ENCODE measurements around the gene LY6G6F. TPM values are rescaled to one million over a fixed set of nuclear protein-coding genes. Genes with fewer than 3 reads are reported as not detected.

LY6G6F gene
- total and polyA plus RNA-seq, 2 of the 13 experiments (the other 11 are each of a cell fraction or from before 2014, with no cell fraction given) = not detected

GRCh38 chr6:31659649-31660380 lies 46.9 kb upstream of the LY6G6F start:
- CTCF ChIA-PET (ENCODE audit: low intra/inter-chr PET ratio, low total read pairs) = no interaction called here
- FAIRE-seq = peak; percentile 23
- intact Hi-C loops (cut with micrococcal nuclease; ENCODE audit: unreplicated experiment) = loop anchor here (1.0 to 10.0 kb wide), 2 partner anchors 8 to 115 kb away; partner anchors contain the start of genes ATP6V1G2, BAG6, DDX39B and NFKBIL1
- Histone ChIP-seq H3K79me2 (ENCODE audit: insufficient read depth, low read length) (peaks cover 70% of the 10 kb centered on the region), H3K9ac (ENCODE audit: insufficient read depth, low read depth, low read length) (peak overlapping the region; percentile 72), H3K4me3 (replicated peaks in 1 of 3; ENCODE audit: insufficient read depth in 1 of 3, low read depth in 2 of 3, low read length in 3 of 3) (peak overlapping the region; percentile 56 to 78 (median 68)), H3K27me3 (ENCODE audit: control insufficient read depth in 1 of 2, insufficient read depth in 2 of 2, low read length in 2 of 2) (no peaks in the 10 kb centered on the region; a peak in 2 of 5 replicates), H4K20me1 (ENCODE audit: insufficient read depth, low read length) (peaks cover 19% of the 10 kb centered on the region; the same call in 1 of the 2 replicates), H3K9me3 (ENCODE audit: low read length) (no peaks in the 10 kb centered on the region), H3K27ac (ENCODE audit: extremely low read length, insufficient read depth, low read length) (peak overlapping the region; percentile 73), H2AFZ (ENCODE audit: low read length) (no peak overlapping the region), H3K4me2 (ENCODE audit: low read depth, low read length) (peak overlapping the region; percentile 100), H3K4me1 (ENCODE audit: insufficient read depth, low read length) (peaks cover 94% of the 10 kb centered on the region), H3K36me3 (replicated peaks in 1 of 2; ENCODE audit: control insufficient read depth in 1 of 2, insufficient read depth in 2 of 2, low read length in 2 of 2) (peaks cover 10 to 20% of the 10 kb centered on the region in 2 experiments)
- POLR2A ChIA-PET = interaction anchor here (0.6 to 7.4 kb wide), 23 partner anchors 6 to 286 kb away, joined by 3 to 438 read pairs (median 5); partner anchors contain the start of genes AIF1, APOM, BAG6 and CFB
- WGBS (ENCODE audit: low lambda C conversion rate) = 15% methylated on average over 7 of the region's 13 CpGs
- peak; percentile 1; the same call in 1 of the 3 replicates for ATAC-seq
- BruUV-seq (replicated peaks) = no TSS peak
- in situ Hi-C loops (cut with HindIII; ENCODE audit: extremely low pct_ligation_motif_present, low pct_unique_long_range_greater_than_20kb) = no loop called here
- no peak for DNase-seq (ENCODE audit: low spot score)
- TF ChIP-seq, protein P1, sequence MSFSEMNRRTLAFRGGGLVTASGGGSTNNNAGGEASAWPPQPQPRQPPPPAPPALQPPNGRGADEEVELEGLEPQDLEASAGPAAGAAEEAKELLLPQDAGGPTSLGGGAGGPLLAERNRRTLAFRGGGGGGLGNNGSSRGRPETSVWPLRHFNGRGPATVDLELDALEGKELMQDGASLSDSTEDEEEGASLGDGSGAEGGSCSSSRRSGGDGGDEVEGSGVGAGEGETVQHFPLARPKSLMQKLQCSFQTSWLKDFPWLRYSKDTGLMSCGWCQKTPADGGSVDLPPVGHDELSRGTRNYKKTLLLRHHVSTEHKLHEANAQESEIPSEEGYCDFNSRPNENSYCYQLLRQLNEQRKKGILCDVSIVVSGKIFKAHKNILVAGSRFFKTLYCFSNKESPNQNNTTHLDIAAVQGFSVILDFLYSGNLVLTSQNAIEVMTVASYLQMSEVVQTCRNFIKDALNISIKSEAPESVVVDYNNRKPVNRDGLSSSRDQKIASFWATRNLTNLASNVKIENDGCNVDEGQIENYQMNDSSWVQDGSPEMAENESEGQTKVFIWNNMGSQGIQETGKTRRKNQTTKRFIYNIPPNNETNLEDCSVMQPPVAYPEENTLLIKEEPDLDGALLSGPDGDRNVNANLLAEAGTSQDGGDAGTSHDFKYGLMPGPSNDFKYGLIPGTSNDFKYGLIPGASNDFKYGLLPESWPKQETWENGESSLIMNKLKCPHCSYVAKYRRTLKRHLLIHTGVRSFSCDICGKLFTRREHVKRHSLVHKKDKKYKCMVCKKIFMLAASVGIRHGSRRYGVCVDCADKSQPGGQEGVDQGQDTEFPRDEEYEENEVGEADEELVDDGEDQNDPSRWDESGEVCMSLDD (CRISPR knock-in tag; IDR thresholded peaks at IDR 0.05; ENCODE audit: borderline replicate concordance) = 0 out of 2 replicates have a peak, but pooled peaks have one; percentile 17
- TF ChIP-seq MIER2 (CRISPR knock-in tag; IDR thresholded peaks at IDR 0.05) (peak; percentile 91), RELA (CRISPR knock-in tag; IDR thresholded peaks at IDR 0.05) (0 out of 2 replicates have a peak, but pooled peaks have one; percentile 16), GATA4 (IDR thresholded peaks at IDR 0.05; ENCODE audit: borderline replicate concordance, low read depth) (peak; percentile 52; the same call in 1 of the 2 replicates), ZNF605 (CRISPR knock-in tag; IDR thresholded peaks at IDR 0.05) (peak; percentile 50; the same call in 1 of the 2 replicates), PCBP2 (optimal IDR thresholded peaks at IDR 0.05; ENCODE audit: low read depth, low read length, poor library complexity, severe bottlenecking) (no peak), NR0B2 (CRISPR knock-in tag; IDR thresholded peaks at IDR 0.05) (peak; percentile 14; the same call in 1 of the 2 replicates), ZNF552 (CRISPR knock-in tag; IDR thresholded peaks at IDR 0.05; ENCODE audit: borderline replicate concordance) (0 out of 2 replicates have a peak, but pooled peaks have one; percentile 14), ZNF556 (CRISPR knock-in tag; IDR thresholded peaks at IDR 0.05; ENCODE audit: borderline replicate concordance) (peak; percentile 60; the same call in 1 of the 2 replicates), HOXA9 (CRISPR knock-in tag; IDR thresholded peaks at IDR 0.05; ENCODE audit: borderline replicate concordance) (peak; percentile 16; the same call in 1 of the 2 replicates), SIN3A (IDR thresholded peaks at IDR 0.05; ENCODE audit: borderline replicate concordance, low read depth, low read length) (peak; percentile 31; the same call in 1 of the 2 replicates), MAF1 (CRISPR knock-in tag; IDR thresholded peaks at IDR 0.05; ENCODE audit: borderline replicate concordance) (no peak), ZNF20 (CRISPR knock-in tag; IDR thresholded peaks at IDR 0.05) (peak; percentile 73; the same call in 1 of the 2 replicates), ZNF121 (CRISPR knock-in tag; IDR thresholded peaks at IDR 0.05) (no peak), SAP130 (CRISPR knock-in tag; IDR thresholded peaks at IDR 0.05; ENCODE audit: low read depth) (peak; percentile 61; the same call in 1 of the 2 replicates), GABPA (IDR thresholded peaks at IDR 0.05; ENCODE audit: low read depth, low read length) (no peak), GABPA (CRISPR knock-in tag; IDR thresholded peaks at IDR 0.05; ENCODE audit: low read depth) (no peak), ARNTL (CRISPR knock-in tag; IDR thresholded peaks at IDR 0.05) (0 out of 2 replicates have a peak, but pooled peaks have one; percentile 28), PAF1 (CRISPR knock-in tag; IDR thresholded peaks at IDR 0.05) (no peak; the same call in 1 of the 2 replicates)
- TF ChIP-seq, protein P2, sequence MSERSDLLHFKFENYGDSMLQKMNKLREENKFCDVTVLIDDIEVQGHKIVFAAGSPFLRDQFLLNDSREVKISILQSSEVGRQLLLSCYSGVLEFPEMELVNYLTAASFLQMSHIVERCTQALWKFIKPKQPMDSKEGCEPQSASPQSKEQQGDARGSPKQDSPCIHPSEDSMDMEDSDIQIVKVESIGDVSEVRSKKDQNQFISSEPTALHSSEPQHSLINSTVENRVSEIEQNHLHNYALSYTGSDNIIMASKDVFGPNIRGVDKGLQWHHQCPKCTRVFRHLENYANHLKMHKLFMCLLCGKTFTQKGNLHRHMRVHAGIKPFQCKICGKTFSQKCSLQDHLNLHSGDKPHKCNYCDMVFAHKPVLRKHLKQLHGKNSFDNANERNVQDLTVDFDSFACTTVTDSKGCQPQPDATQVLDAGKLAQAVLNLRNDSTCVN (CRISPR knock-in tag; IDR thresholded peaks at IDR 0.05; ENCODE audit: borderline replicate concordance) = peak; percentile 20; the same call in 1 of the 2 replicates
